Stimulated activated naive CD8-positive, alpha-beta T cell treated with anti-CD3 and anti-CD28 coated beads, Interleukin-15, Interleukin-2, amounts not matched to agents 100 ng/mL and 50 ng/mL, for 24 hours (primary cell): ENCODE measurements around the gene CHPF2.

Source experiments
- H3K27ac Mint-ChIP-seq: one replicate; pipeline ENCODE4 v1.8.0; 2021; ENCODE audit warnings: mild to moderate bottlenecking, mixed read lengths
- H3K27me3 Mint-ChIP-seq: one replicate; pipeline ENCODE4 v1.8.0; 2021; ENCODE audit warnings: mixed read lengths
- H3K36me3 Mint-ChIP-seq: one replicate; pipeline ENCODE4 v1.8.0; 2021; ENCODE audit warnings: low read depth, mixed read lengths
- H3K4me1 Mint-ChIP-seq: one replicate; pipeline ENCODE4 v1.8.0; 2021; ENCODE audit warnings: low read depth, mixed read lengths
- H3K4me3 Mint-ChIP-seq: one replicate; pipeline ENCODE4 v1.8.0; 2021; ENCODE audit warnings: mild to moderate bottlenecking, mixed read lengths
- H3K9me3 Mint-ChIP-seq: one replicate; pipeline ENCODE4 v1.8.0; 2021; ENCODE audit warnings: mixed read lengths

CHPF2 gene

DNA sequence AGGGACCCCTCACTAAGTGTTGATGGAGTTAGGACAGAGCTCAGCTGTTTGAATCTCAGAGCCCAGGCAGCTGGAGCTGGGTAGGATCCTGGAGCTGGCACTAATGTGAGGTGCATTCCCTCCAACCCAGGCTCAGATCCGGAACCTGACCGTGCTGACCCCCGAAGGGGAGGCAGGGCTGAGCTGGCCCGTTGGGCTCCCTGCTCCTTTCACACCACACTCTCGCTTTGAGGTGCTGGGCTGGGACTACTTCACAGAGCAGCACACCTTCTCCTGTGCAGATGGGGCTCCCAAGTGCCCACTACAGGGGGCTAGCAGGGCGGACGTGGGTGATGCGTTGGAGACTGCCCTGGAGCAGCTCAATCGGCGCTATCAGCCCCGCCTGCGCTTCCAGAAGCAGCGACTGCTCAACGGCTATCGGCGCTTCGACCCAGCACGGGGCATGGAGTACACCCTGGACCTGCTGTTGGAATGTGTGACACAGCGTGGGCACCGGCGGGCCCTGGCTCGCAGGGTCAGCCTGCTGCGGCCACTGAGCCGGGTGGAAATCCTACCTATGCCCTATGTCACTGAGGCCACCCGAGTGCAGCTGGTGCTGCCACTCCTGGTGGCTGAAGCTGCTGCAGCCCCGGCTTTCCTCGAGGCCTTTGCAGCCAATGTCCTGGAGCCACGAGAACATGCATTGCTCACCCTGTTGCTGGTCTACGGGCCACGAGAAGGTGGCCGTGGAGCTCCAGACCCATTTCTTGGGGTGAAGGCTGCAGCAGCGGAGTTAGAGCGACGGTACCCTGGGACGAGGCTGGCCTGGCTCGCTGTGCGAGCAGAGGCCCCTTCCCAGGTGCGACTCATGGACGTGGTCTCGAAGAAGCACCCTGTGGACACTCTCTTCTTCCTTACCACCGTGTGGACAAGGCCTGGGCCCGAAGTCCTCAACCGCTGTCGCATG, 5.2 kb downstream of the CHPF2 start:
- Mint-ChIP-seq H3K4me1 (peaks cover 21% of the 10 kb centered on the region), H3K36me3 (peaks cover 34% of the 10 kb centered on the region), H3K27ac (no peak overlapping the region), H3K9me3 (no peaks in the 10 kb centered on the region), H3K27me3 (no peaks in the 10 kb centered on the region), H3K4me3 (no peak overlapping the region)

DNA sequence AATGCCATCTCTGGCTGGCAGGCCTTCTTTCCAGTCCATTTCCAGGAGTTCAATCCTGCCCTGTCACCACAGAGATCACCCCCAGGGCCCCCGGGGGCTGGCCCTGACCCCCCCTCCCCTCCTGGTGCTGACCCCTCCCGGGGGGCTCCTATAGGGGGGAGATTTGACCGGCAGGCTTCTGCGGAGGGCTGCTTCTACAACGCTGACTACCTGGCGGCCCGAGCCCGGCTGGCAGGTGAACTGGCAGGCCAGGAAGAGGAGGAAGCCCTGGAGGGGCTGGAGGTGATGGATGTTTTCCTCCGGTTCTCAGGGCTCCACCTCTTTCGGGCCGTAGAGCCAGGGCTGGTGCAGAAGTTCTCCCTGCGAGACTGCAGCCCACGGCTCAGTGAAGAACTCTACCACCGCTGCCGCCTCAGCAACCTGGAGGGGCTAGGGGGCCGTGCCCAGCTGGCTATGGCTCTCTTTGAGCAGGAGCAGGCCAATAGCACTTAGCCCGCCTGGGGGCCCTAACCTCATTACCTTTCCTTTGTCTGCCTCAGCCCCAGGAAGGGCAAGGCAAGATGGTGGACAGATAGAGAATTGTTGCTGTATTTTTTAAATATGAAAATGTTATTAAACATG, 6.0 kb downstream of the CHPF2 start:
- Mint-ChIP-seq H3K4me1 (peaks cover 26% of the 10 kb centered on the region), H3K4me3 (no peak overlapping the region), H3K27ac (no peak overlapping the region), H3K9me3 (no peaks in the 10 kb centered on the region), H3K36me3 (peaks cover 30% of the 10 kb centered on the region), H3K27me3 (no peaks in the 10 kb centered on the region)

- Mint-ChIP-seq H3K27ac (no peak overlapping the region), H3K36me3 (peaks cover 22% of the 10 kb centered on the region), H3K9me3 (no peaks in the 10 kb centered on the region), H3K27me3 (no peaks in the 10 kb centered on the region), H3K4me1 (peaks cover 26% of the 10 kb centered on the region), H3K4me3 (no peak overlapping the region)
These were observed 6.9 kb downstream of the CHPF2 start for GRCh38 chr7:151238924-151239836.

DNA sequence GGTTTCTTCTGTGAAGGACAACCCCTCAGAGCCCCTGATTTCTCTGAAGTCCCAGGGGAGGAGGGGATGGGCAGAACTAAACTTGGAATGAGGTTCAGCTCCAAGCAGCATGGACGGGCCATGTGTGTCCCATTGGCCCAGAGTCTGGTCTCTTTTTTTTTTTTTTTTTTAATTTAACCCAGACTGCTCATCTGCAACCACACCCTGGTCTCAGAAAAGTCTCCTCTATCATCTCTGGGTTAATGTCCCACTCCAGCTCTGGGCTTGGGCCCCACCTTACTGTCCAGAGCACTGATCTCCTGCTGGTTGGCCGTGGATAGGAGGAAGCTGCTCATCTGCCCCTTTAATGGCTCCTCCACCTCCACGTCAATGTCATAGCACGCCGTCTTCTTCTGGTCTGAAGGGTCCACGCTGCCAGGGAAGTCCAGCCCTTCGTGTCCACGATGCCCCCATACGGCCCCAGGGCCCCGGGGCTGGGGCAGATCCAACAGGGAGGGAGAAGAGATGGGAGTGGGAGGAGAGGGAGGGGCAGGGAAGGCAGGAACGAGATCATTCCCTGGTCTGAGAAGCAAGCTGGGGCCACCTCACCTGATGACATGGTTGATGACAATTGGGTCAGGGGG, 7.7 kb downstream of the CHPF2 start:
- Mint-ChIP-seq H3K27ac (peak overlapping the region; percentile 14), H3K4me1 (peaks cover 27% of the 10 kb centered on the region), H3K4me3 (no peak overlapping the region), H3K27me3 (no peaks in the 10 kb centered on the region), H3K9me3 (no peaks in the 10 kb centered on the region), H3K36me3 (peaks cover 18% of the 10 kb centered on the region)

DNA sequence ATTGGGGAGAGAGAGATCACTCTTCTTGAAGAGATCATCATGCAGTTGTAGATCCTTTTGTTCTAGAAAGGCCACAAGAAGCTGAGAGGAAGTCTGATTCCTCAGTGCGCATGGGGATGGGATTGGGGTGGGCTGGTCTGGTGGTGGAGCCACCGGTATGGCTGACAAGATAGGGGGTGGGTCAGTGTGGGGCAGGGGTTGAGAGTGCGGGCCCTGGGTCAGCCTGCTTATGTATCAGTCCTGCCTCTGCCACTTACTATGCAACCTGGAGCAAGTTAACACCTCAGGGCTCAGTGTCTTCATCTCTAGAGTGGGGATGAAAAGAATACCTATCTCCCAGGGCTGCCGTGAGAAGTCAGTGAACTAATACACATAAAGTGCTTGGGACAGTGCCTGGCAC, 8.3 kb downstream of the CHPF2 start:
- Mint-ChIP-seq H3K9me3 (no peaks in the 10 kb centered on the region), H3K36me3 (peaks cover 14% of the 10 kb centered on the region), H3K27ac (peak overlapping the region; percentile 14), H3K4me3 (no peak overlapping the region), H3K27me3 (no peaks in the 10 kb centered on the region), H3K4me1 (peaks cover 23% of the 10 kb centered on the region)

- H3K4me1 Mint-ChIP-seq, result peaks cover 27% of the 10 kb centered on the region
- H3K36me3 Mint-ChIP-seq, result peaks cover 14% of the 10 kb centered on the region
- no peak overlapping the region for H3K27ac Mint-ChIP-seq
- H3K4me3 Mint-ChIP-seq, result no peak overlapping the region
- H3K27me3 Mint-ChIP-seq, result peaks cover 3% of the 10 kb centered on the region
- H3K9me3 Mint-ChIP-seq, result no peaks in the 10 kb centered on the region
These were observed 8.9 kb downstream of the CHPF2 start for GRCh38 chr7:151240942-151241754.

- H3K4me3 Mint-ChIP-seq, result no peak overlapping the region
- peaks cover 28% of the 10 kb centered on the region for H3K4me1 Mint-ChIP-seq
- H3K27me3 Mint-ChIP-seq, result peaks cover 9% of the 10 kb centered on the region
- no peaks in the 10 kb centered on the region for H3K9me3 Mint-ChIP-seq
- peaks cover 8% of the 10 kb centered on the region for H3K36me3 Mint-ChIP-seq
- no peak overlapping the region for H3K27ac Mint-ChIP-seq
These were observed 9.4 kb downstream of the CHPF2 start for GRCh38 chr7:151241755-151242096.

DNA sequence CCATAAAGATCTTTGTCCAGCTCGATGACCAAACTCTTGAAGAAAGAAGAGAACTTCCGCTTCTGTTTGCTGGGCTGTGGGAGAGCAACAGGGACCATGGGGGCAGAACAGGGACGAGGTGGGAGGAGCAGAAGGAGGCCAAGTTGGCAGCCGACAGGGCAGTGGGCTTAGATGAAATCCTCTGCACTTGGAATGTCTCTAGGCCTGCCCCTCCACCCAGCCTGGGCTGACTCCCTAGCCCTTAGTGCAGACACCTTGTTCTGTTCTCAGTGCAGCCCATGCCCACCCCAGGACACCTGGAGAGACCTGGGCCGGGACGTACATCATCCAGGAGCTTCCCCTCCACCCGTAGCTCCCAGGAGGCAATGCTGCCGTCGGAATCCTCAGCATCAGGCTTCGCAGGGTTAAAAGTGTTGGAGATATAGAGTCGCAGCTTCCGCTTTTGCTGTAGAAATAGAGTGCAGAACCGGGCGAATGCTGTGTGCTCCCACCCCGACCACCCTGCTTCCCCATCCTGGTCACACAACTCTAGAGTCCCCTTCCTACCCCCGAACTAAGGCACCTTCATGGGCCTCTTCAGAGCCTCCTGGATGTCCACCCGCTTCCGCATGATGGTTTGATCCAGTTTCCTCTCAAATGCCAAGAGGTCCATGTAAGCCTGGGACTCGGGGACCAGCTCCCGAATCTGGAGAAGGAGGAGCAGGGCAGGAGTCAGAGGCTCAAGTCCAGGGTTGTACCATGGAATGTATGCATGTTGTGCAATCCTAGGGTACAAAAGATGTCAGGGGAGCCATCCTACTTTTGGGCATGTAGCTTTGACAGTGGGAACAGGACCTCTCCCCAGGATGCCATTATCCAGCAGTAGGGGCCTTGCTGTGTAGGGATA, 10.1 kb downstream of the CHPF2 start:
- no peak overlapping the region for H3K27ac Mint-ChIP-seq
- peaks cover 4% of the 10 kb centered on the region for H3K36me3 Mint-ChIP-seq
- H3K4me3 Mint-ChIP-seq, result no peak overlapping the region
- H3K9me3 Mint-ChIP-seq, result no peaks in the 10 kb centered on the region
- H3K4me1 Mint-ChIP-seq, result peaks cover 28% of the 10 kb centered on the region
- H3K27me3 Mint-ChIP-seq, result peaks cover 13% of the 10 kb centered on the region

DNA sequence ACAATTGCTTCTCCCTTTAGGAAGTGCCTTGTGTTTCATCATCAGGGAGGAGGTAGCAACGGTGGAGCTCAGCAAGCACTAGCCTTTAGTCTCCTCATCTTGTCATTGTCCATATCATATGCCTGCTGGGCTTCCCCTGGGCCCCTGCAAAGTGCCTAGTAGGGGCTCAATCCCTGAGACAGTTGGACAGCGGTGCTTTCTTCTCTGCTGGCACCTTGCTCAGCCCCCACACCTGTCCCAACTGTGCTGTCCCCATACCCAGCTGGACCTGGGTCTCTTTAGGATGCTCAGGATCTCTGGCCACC, 10.7 kb downstream of the CHPF2 start:
- Mint-ChIP-seq H3K4me3 (peak overlapping the region; percentile 61), H3K27ac (no peak overlapping the region), H3K4me1 (peaks cover 32% of the 10 kb centered on the region), H3K27me3 (peaks cover 17% of the 10 kb centered on the region), H3K9me3 (no peaks in the 10 kb centered on the region), H3K36me3 (peaks cover 4% of the 10 kb centered on the region)

GRCh38 chr7:151243408-151244195, 11.3 kb downstream of the CHPF2 start:
- Mint-ChIP-seq H3K27ac (no peak overlapping the region), H3K9me3 (no peaks in the 10 kb centered on the region), H3K4me1 (peaks cover 36% of the 10 kb centered on the region), H3K4me3 (peak overlapping the region; percentile 61), H3K36me3 (peaks cover 4% of the 10 kb centered on the region), H3K27me3 (peaks cover 22% of the 10 kb centered on the region)

DNA sequence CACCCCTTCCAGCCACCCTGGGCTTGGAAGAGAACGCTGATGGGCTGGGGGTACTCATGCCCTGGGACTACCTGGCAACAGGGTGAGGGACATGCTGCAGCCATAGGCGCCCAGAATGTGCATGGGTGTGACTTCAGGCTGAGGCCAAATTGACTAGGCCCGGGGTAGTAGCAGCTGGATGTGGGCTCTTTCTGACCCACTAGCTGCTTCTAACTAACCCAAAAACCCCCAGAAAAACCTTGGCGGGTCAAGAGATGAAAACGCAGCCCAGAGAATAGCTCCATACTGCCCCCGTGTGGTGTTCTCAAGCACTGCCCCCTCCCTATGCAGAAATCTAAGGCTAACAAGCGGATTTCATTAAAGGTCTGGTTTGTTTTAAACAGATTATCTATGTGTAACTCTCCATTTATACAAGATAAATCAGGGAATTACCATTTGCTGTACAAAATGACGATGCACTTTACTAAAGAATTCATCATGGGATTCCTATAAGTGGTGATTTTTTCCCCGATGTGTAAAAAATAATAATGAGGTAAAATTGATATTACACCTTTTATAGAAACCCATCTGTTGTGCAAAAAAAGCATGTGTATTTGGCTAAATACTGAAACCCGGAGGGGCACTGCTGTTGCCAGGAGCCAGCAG, 12.0 kb downstream of the CHPF2 start:
- Mint-ChIP-seq H3K27ac (no peak overlapping the region), H3K9me3 (no peaks in the 10 kb centered on the region), H3K36me3 (no peaks in the 10 kb centered on the region), H3K27me3 (peaks cover 25% of the 10 kb centered on the region), H3K4me3 (peak overlapping the region; percentile 61), H3K4me1 (peaks cover 39% of the 10 kb centered on the region)

DNA sequence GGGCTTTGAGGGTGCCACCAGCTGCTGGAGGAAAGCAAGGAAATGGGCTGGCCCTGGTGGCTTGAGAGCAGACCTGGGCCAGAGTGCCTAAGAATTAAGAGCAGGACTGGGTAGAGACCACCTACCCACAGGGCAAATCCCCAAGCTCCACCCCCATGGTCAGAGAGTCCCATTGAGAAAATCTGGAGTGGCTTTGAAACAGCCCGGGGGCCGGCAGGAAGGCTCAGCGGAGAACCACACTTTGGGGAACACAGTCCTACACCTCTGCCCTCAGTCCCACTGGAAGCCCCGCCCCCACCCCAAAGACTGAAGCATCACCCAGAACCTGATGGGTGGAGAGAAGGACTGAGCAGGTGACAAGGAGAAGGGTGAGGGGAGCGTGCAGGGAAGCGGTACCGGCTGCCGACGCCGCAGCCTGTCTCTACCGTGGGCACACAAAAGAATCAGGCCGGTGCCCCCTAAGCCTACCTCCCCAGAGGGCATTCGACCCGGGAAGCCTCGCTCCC, 12.6 kb downstream of the CHPF2 start:
- Mint-ChIP-seq H3K4me3 (no peak overlapping the region), H3K36me3 (no peaks in the 10 kb centered on the region), H3K27me3 (peaks cover 27% of the 10 kb centered on the region), H3K4me1 (peaks cover 42% of the 10 kb centered on the region), H3K27ac (no peak overlapping the region), H3K9me3 (no peaks in the 10 kb centered on the region)
